ENCODE measurements around the gene STEEP1.

- TF ChIP-seq POLR2A (IDR thresholded peaks at IDR 0.05; ENCODE audit: low read depth, low read length) (no peak), CTCF (IDR thresholded peaks at IDR 0.05; ENCODE audit: extremely low read depth in 1 of 2, insufficient read depth in 1 of 2, low read depth in 1 of 2, low read length in 2 of 2) (no peak), EZH2 (IDR thresholded peaks at IDR 0.05; ENCODE audit: borderline replicate concordance, low read depth, low read length, severe bottlenecking) (no peak), POLR2AphosphoS5 (IDR thresholded peaks at IDR 0.05; ENCODE audit: insufficient read depth, low read depth, low read length) (no peak), JUN (IDR thresholded peaks at IDR 0.05; ENCODE audit: borderline replicate concordance, insufficient read depth, insufficient read length, low read depth) (no peak)
Measured at GRCh38 chrX:119495734-119496726, 69.2 kb downstream of the STEEP1 start.

All from endothelial cell of umbilical vein (primary cell).